GM19372 (cell line): ENCODE results near the gene SAMD4B.

Source experiments
- ATAC-seq: cut with Tn5 transposase; IDR thresholded peaks from one replicate; pipeline ENCODE4 v1.9.1; 2021; ENCODE audit warnings: mild to moderate bottlenecking, low read depth, moderate library complexity; ENCODE audit not compliant: unreplicated experiment

Gene SAMD4B

DNA sequence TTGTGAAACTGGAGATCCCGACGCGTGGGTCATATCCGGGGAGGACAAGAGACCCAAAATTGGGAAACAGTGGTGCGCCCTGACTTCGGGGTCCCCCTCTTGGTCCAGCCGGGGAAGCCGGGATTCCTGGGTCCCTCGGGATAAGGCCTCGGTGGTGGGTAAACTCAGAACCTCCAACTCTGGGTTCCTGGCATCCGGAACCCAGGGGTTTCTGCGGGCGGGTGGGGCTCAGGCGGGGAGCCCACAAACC is 65.1 kb downstream of the SAMD4B start:
- no peak for ATAC-seq

DNA sequence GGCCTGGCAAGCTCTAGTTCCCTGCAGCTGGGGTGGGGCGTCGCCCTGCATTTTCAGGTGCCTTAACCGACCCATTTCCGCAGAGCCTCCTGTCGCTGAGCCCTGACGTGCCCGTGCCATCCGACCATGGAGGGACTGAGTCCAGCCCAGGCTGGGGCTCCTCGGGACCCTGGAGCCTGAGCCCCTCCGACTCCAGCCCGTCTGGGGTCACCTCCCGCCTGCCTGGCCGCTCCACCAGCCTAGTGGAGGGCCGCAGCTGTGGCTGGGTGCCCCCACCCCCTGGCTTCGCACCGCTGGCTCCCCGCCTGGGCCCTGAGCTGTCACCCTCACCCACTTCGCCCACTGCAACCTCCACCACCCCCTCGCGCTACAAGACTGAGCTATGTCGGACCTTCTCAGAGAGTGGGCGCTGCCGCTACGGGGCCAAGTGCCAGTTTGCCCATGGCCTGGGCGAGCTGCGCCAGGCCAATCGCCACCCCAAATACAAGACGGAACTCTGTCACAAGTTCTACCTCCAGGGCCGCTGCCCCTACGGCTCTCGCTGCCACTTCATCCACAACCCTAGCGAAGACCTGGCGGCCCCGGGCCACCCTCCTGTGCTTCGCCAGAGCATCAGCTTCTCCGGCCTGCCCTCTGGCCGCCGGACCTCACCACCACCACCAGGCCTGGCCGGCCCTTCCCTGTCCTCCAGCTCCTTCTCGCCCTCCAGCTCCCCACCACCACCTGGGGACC is 65.6 kb downstream of the SAMD4B start:
- no peak for ATAC-seq

DNA sequence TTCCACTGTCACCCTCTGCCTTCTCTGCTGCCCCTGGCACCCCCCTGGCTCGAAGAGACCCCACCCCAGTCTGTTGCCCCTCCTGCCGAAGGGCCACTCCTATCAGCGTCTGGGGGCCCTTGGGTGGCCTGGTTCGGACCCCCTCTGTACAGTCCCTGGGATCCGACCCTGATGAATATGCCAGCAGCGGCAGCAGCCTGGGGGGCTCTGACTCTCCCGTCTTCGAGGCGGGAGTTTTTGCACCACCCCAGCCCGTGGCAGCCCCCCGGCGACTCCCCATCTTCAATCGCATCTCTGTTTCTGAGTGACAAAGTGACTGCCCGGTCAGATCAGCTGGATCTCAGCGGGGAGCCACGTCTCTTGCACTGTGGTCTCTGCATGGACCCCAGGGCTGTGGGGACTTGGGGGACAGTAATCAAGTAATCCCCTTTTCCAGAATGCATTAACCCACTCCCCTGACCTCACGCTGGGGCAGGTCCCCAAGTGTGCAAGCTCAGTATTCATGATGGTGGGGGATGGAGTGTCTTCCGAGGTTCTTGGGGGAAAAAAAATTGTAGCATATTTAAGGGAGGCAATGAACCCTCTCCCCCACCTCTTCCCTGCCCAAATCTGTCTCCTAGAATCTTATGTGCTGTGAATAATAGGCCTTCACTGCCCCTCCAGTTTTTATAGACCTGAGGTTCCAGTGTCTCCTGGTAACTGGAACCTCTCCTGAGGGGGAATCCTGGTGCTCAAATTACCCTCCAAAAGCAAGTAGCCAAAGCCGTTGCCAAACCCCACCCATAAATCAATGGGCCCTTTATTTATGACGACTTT is 66.4 kb downstream of the SAMD4B start:
- ATAC-seq, result no peak

DNA sequence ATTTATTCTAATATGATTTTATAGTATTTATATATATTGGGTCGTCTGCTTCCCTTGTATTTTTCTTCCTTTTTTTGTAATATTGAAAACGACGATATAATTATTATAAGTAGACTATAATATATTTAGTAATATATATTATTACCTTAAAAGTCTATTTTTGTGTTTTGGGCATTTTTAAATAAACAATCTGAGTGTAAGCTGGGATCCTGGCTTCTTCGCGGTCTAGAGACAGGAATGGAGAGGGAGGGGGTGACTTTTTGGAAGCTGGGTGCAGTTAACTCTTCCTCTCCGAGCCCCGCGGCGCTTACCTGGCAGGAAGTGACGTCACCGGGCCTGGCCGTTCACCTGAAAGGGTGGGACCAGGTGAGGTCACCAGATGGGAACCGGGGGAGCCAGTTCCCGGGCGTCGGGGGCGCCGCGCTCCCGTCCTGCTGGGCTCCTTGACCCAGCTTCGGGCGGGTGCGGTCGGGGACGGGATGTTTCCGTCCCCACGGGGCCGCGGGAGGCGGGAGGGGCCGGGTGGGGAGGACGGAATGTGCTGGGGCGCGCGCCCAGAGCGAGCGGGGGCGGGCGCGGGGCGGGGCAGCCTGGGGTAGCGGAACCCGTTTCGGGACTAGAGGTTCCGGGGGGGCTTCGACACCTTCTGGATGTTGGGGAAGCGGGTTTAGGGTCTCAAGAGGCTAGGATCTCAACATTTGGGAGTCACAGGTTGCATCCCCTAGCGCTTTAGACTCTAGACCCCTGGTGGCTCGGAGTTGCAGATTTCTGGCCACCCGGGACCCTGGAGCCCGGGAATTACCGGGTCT is 67.2 kb downstream of the SAMD4B start:
- no peak for ATAC-seq

DNA sequence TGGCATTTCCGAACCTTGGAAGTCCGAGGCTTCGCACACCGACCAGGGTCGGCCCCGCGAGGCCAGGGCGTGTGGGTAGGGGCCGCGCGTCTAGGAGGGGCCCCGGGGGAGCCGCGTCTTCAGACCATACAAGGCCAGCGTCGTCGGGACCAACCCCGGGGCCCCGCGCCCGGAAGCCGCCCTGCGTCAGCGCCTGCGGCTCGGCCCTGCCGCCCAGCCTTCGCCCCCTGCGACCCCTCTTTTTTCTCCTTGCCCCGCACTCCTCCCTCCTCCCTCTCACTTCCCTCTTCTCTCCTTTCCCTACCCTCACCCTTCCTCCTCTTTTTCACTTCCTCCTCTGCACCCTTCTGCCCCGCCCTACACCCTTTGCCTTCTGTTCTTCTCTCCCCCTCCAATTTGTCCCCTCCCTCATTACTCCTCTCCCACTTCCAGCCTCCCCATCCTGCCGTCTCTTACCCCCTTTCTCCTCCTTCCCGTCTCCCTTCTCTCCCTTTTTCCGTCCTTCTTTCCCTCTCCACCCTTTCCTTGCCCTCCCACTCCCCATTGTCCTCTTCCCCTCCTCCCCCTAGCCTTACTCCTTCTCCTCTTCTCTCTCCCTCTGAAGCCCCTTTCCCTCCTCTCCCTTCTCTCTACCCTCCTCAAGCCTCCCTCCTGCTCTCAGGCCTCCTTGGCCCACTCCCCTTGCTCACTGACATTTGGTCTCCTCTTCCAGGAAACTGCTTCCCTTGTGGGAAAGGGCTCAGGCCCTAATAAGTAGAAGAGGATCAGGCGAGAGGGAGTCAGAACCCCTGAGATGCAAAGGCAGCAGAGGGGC is 68.0 kb downstream of the SAMD4B start:
- no peak for ATAC-seq

DNA sequence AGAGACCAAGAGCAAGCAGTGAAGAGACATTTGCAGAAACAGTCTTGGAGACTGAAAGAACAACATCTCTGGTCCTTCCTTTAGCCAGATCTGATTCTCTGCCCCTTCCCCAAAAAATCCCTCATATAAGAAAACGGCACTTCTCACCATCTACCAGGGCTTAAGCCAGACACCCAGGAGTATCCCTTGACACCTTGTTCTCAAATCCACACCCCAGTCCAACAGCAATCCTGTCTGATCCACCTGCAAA is 68.5 kb downstream of the SAMD4B start:
- ATAC-seq, result no peak

DNA sequence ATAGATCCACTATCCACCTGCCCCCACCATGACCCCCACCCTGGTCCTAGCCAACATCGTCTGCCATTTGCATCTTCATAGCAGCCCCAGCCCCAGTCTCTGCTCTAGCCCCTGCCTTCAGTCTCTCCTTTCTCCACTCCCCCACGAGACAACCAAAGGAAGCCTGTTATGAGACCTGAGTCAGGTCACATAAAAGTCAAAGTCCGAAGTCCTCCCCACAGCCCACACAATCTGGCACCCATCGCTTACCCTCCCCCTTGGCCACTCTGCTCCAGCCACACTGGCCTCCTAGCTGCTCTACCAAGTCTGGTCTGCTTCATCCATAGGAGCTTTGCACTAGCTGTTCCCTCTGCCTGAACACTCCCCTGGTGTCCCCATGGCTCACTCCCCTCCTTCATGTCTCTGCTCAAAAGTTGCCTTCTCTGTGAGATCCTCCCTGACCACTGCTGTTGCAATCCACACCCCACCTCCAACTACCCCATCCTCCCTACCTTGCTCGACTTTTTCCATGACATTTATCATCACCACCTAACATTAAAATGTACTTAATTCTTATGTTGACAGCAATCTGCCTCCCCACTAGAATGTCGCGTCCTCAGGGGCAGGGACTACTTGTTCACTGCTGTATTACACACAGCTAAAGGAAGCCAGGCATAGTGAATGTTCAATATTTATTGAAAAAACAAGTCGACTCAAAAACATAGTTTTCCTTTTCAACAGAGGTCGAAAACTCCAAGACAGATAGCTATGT is 69.0 kb downstream of the SAMD4B start:
- no peak for ATAC-seq

DNA sequence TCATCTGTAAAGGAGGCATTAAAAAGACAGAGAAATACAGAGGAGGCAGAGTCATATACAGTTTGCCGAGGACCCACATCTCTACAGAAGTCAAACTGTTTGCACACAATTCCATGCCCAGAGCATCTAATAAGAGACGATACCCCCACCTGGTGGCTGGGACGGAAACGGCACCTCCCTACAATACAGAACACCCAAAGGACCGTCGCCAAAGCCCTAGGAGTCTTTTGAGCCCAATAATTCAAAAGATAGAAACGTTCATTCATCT is 69.5 kb downstream of the SAMD4B start:
- ATAC-seq, result peak; percentile 10

DNA sequence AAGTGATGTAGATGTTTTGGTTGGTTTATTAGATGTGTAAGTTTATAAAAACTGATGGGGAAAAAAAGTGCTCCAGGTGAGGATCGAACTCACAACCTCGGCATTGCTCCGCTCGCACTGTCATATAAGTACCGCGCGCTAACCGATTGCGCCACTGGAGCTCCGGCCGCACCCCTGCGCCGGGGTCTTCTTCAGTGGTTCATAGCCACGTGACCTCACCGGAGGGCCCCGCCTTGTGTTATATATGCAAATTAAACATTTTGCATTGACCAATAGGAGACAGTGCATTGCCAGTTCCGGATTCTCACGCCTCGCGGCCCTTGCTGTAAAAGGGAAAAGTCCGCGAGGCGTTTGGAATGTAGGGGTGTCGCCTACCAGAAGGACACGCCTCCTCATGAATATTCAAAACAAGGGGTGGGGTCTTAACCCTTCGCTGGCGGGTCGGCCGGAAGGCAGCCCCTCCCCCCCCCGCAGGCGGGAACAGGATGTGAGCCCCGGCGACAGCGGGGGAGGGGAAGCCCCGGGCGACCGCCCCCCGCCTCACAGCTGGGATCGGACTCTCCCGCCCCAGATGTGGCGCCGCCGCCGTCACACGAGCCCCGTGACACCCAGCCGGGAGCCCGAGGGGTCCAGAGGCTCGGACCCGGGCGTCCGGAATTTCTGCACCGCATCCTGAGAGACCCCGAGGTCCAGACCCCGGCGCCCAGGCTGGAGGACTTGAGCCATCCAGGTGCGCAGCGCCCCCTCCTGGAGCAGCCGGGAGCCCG is 70.1 kb downstream of the SAMD4B start, which contains the start of gene PLEKHG2:
TSS of gene PLEKHG2 (plus strand) at position 570 of the 767 bp plus-strand sequence. CDS start 1,418 bp downstream, outside the sequence.
- peak; percentile 59 for ATAC-seq

DNA sequence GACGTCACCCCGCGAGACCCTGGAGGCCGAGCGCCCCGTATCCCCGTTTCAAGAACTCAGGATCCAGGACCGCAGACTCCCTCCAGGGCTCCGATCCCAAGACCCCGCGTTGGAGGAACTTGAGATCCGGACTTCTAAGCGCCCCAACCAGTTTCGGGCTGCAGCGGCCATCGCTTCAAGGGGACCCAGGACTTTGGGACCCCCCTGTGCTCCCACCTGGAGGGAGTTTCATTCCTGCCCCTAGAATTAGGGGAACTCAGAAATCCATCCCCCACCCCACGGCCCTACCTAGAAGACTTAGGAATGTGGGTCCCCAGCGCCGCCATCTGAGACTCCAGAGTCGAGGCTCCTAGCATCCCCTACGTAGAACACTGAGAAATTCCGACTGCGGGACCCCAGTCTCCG is 70.6 kb downstream of the SAMD4B start:
- ATAC-seq, result no peak

DNA sequence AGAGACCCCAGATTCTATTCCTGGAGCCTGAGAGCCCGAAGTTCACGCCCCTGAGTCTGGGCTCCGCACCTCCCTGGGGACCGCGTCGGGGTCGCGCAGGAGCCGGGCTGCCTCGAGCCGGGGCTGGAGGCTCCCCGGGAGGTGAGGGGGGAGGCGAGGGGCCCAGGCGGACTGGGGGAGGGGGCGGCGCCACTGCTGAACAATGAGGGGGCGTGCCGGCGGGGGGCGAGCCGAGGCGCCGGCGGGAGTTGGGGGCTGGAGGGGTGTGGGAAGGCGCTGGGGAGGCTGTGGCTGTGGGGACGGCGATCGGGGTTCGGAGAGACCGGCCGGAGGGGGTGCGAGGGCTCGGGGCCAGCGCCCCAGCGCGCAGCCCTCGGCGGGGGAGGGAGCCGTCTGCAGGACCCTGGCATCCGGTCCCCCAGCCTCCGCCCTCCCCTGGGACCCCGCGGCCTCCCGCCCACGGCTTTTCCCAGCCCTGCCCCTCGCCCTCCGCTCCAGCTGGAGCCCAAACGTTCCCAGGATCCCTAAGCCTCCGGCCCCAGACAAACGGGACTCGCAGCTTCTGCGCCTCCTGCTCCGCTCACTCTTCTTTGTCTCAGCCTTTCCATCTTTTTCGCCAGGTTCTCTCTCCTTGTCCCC is 71.2 kb downstream of the SAMD4B start:
- ATAC-seq, result no peak

DNA sequence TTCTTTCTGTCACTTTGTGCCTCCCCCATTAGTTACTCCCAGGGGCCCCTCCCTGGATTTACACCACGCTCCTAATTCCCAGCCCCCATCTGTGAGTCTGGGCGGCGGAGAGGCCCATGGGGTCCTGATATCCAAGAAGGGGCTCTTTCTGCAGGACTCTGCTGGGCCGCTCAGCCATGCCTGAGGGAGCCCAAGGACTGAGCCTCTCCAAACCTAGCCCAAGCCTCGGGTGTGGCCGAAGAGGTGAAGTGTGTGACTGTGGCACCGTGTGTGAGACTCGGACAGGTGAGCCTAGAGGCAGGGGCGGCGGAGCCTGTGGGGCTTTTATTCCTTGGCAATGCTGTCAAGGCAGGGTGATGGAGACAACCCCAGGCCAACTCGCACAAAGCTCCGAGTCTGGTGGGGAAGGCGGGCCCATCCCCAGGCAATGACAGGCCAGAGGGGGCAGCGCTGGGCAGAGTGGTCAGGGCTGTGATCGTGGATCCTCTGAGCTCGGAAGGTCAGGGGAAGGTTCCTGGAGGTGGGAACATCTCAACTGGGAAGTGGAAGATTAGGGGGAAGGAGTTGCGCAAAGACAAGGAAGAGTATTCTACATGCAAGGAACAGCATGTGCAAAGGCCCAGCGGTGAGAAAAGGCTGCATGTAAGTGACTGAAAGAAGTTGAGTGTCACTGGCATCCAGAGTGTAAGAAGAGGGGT is 71.8 kb downstream of the SAMD4B start:
- ATAC-seq, result no peak

DNA sequence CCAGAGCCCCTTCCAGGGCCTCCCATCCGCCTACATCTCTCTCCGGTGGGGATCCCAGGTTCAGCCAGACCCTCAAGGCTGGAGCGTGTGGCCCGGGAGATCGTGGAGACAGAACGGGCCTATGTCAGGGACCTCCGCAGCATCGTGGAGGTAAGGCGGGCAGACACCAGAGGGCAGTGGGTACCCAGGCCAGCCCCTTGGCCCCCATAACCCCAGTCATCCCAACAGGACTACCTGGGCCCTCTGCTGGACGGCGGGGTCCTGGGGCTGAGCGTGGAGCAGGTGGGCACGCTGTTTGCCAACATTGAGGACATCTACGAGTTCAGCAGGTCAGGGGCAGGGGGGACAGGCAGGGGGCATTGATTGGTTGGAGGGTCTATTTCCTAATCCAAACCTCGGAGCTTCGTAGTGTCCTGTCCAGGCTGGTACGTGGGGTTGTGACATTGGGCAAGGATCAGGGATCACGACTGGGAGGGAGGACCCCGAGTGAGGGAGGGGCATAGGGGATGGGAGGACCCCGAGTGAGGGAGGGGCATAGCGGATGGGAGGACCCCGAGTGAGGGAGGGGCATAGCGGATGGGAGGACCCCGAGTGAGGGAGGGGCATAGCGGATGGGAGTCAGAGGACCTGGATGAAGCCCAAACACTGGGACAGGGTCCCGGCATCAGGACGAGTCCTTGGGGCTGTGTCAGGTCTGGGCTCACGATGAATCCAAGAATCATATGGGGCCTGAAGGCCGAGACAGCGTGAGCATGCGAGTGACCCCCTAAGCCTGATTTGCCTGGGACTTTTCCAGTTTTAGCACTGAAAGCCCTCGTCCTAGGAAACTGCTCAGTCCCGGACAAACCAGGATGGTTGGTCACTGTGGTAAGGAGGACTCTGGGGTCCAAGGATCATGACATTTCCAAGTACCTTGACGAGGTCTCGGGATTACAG is 73.2 kb downstream of the SAMD4B start:
- ATAC-seq, result no peak

DNA sequence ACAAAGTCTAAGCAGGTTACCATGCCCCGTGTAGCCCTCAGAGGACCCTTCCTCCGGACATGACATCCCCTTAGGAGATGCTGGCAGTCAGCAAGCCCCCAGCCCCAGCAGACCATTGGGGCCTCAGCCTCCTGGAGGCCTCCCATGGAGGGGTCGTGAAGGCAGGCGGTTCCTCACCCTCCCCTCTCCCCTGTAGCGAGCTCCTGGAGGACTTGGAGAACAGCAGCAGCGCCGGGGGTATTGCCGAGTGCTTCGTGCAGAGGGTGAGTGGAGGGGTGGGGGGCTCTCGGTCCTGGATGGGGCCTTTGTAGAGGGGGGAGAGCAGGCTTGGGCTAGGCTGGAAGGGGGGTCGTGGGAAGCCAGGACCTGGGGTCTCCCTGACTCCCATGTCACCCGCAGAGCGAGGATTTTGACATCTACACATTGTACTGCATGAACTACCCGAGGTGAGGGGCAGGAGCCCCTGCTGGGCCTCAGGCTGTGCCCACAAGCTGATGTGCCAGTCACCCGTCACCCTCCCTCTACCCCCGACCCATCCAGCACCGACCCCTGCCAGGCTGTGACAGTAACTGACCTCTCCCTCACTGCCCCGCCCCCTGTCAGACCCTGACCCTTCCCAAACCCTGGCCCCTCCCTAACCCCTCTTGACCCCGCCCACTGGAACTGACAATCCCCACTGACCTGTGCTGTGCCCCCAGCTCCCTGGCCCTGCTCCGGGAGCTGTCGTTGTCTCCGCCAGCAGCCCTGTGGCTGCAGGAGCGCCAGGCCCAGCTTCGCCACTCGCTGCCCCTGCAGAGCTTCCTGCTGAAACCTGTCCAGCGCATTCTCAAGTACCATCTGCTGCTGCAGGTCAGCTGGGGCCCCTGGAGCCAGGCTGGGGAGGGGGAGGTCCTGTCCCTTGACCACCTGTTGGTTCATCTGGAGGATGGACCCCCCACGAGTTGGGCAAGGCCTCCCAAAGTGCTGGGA is 74.2 kb downstream of the SAMD4B start:
- no peak for ATAC-seq

DNA sequence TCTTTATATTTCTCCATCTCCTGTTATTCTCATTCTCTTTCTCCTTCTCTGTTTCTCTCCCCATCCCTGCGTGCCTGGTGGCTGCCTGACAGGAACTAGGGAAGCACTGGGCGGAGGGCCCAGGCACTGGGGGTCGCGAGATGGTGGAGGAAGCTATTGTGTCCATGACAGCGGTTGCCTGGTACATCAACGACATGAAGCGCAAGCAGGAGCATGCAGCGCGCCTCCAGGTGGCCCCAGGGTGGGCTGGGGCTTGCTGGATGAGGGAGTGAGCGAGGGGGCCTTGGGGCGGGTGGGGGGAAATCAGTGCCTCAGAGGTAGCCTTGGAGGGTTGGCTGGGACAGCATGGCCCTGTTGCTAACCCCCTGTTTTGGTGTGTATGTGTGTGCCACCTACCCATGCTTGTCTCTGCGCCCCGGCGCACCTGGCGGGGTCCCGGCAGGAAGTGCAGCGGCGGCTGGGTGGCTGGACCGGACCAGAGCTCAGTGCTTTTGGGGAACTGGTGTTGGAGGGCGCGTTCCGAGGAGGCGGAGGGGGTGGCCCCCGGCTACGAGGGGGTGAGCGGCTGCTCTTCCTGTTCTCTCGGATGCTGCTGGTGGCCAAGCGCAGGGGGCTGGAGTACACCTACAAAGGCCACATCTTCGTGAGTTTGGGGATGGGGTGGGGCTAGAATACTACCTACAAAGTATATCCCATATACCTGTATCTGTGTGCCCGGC is 75.4 kb downstream of the SAMD4B start:
- ATAC-seq, result no peak

DNA sequence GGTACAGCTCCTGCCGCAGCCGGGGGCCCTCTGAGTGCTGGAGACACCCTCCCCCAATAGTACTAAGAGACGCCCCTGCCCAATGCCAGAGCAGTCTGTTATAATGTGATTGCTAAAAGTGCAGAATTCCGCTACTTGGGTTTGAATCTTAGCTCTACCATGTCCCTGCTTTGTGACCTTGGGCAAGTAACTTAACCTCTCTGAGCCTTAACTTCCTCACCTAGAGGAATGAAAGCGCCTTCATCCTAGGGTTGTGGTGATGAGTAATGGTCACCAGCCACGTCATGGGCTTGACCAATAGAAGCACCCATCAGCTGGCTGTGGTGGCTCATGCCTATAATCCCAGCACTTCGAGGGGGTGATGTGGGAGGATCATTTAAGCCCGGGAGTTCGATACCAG is 76.8 kb downstream of the SAMD4B start:
- ATAC-seq, result no peak
